Measurements from ENCODE around the gene ZNF200.

DNA sequence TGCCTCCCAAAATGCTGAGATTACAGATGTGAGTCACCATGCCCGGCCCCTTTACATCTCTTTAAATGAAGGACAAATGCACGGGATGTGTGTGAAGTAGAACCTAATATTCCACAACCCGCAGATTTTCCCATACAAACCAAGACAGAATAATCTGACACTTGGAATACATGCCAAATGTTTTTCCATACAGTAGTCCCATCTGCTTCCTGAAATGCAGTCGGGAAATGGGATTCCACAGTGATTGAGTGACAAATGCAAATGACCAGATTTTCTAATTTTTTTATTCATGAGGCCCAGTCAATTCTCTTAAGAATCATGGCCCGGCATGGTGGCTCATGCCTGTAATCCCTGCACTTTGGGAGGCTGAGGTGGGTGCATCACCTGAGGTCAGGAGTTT, 6.8 kb upstream of the ZNF200 start:
- TF ChIP-seq, protein P1, sequence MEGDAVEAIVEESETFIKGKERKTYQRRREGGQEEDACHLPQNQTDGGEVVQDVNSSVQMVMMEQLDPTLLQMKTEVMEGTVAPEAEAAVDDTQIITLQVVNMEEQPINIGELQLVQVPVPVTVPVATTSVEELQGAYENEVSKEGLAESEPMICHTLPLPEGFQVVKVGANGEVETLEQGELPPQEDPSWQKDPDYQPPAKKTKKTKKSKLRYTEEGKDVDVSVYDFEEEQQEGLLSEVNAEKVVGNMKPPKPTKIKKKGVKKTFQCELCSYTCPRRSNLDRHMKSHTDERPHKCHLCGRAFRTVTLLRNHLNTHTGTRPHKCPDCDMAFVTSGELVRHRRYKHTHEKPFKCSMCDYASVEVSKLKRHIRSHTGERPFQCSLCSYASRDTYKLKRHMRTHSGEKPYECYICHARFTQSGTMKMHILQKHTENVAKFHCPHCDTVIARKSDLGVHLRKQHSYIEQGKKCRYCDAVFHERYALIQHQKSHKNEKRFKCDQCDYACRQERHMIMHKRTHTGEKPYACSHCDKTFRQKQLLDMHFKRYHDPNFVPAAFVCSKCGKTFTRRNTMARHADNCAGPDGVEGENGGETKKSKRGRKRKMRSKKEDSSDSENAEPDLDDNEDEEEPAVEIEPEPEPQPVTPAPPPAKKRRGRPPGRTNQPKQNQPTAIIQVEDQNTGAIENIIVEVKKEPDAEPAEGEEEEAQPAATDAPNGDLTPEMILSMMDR (optimal IDR thresholded peaks at IDR 0.05 in 1 of 3, IDR thresholded peaks at IDR 0.05 in 1 of 3, conservative IDR thresholded peaks at IDR 0.05 in 1 of 3; ENCODE audit: extremely low read depth in 1 of 3, insufficient read depth in 2 of 3, low read length in 3 of 3): no peak
- no peak for TF ChIP-seq EZH2 (IDR thresholded peaks at IDR 0.05; ENCODE audit: low read length)
